Esophagus muscularis mucosa (tissue), 4 donors: ENCODE measurements around the gene NIBAN1. TPM values are rescaled to one million over a fixed set of nuclear protein-coding genes. Genes with fewer than 3 reads are reported as not detected.
A peak's percentile ranks its signal among the peaks of the same experiment; 100 is the strongest.

Experiments
- DNase-seq: peaks from one replicate; pipeline ENCODE4 v3.0.0-alpha.2; 2017; ENCODE audit errors: extremely low spot score
- H3K27ac ChIP-seq, 4 donors: fragments of 200-600 bp; sonication (generic); replicated peaks in 1 of 4; 1 replicate in 3 of 4; 2 replicates in 1 of 4; pipeline ENCODE4 v1.5.1; 2016 to 2019; ENCODE audit warnings: mild to moderate bottlenecking in 1 of 4
- H3K27me3 ChIP-seq, 4 donors: fragments of 200-600 bp; sonication (generic); one replicate each; pipeline versions ENCODE4 v1.5.1 to v1.6.0; 2016 to 2019
- H3K36me3 ChIP-seq, 4 donors: fragments of 200-600 bp; sonication (generic); one replicate each; pipeline ENCODE4 v1.5.1; 2016 to 2019
- H3K4me1 ChIP-seq, 4 donors: fragments of 200-600 bp; sonication (generic); one replicate each; pipeline ENCODE4 v1.5.1; 2016 to 2019
- H3K4me3 ChIP-seq, 4 donors: fragments of 200-600 bp; sonication (generic); 1 replicate in 2 of 4; 2 replicates in 2 of 4; pipeline ENCODE4 v1.5.1; 2016 to 2019; ENCODE audit warnings: mild to moderate bottlenecking in 4 of 4, moderate library complexity in 1 of 4
- H3K9me3 ChIP-seq, 4 donors: fragments of 200-600 bp; sonication (generic); 1 replicate in 3 of 4; 2 replicates in 1 of 4; pipeline ENCODE4 v1.5.1; 2016 to 2019
- EP300 ChIP-seq: sonication (generic); formaldehyde crosslinking; IDR thresholded peaks from one replicate; pipeline ENCODE4 v1.6.1; 2017; ENCODE audit warnings: antibody characterized with exemption
- POLR2A ChIP-seq: fragments of 450-650 bp; IDR thresholded peaks from one replicate; pipeline ENCODE4 v1.6.1; 2017; ENCODE audit warnings: antibody characterized with exemption, moderate library complexity, mild to moderate bottlenecking, low read depth
- POLR2AphosphoS5 ChIP-seq, 2 donors: sonication (generic); formaldehyde crosslinking; IDR thresholded peaks; one replicate each; pipeline ENCODE4 v1.6.1; 2017; ENCODE audit warnings: antibody characterized with exemption in 2 of 2
- WGBS: methylation state at CpG from one replicate; pipeline ENCODE4 v1.1.5; 2018; 5-methylcytosine and 5-hydroxymethylcytosine counted together
- intact Hi-C: fragments of 100-400 bp; cut with DNase I; formaldehyde crosslinking; loops from one replicate; pipeline ENCODE4 v1.15.1; 2023
- total RNA-seq, 4 donors: library from RNA; depleted of rRNA; stranded (reverse); fragments of >200 nt; gene quantifications; one replicate each; pipeline versions ENCODE4 v1.1.0 to v1.2.1, GENCODE V29; 2016
- TF ChIP-seq, protein P1 (sequence below), 3 experiments: fragments of 200-600 bp in 2 of 3; fragments of 450-650 bp in 1 of 3; sonication (generic) in 2 of 3; IDR thresholded peaks; one replicate each; pipeline ENCODE4 v1.5.1; 2017 to 2019; ENCODE audit warnings: antibody characterized with exemption in 3 of 3, mild to moderate bottlenecking in 2 of 3, moderate library complexity in 1 of 3

Gene NIBAN1
- total RNA-seq, 4 donors from 2014 or later, result 493 to 813 (median 584) TPM

DNA sequence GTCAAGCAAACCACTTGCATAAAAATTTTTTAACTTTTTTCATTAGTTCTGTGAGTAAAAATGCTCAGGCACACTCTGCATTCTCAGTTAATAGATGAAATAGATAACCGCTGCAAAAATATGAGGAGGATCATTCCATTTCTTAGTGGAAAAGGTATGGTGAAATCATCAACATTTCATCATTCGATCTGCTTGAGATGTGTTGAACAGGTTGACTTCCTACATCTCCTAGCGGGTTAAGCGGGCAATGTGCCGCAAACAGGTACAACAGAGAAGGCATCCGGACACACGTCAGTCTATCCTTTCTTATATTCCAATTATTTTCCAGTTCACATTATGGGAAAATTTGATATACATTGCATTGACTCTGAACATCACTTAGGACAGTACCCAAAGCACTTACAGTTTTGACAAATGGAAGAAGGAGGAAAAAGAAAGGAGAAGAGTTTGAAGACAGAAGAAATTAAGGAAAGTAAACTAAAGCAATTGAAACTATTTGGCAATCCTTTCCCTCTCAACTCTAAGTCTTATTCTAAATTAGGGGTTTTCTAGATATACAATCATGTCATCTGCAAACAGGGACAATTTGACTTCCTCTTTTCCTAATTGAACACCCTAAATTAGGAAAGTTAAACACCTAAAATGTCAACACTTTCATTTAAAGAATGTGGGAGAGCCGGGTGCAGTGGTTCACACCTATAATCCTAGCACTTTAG is 33.5 kb downstream of the NIBAN1 start:
- Histone ChIP-seq H3K36me3 (no peaks in the 10 kb centered on the region), H3K4me1 (peaks cover 38 to 63% (median 59%) of the 10 kb centered on the region in 4 donors), H3K27me3 (no peaks in the 10 kb centered on the region), H3K9me3 (no peaks in the 10 kb centered on the region), H3K4me3 (no peak overlapping the region), H3K27ac (no peak overlapping the region)
- 97% methylated on average over 8 of the region's 8 CpGs for WGBS
- intact Hi-C loops, result no loop called here
- DNase-seq, result peak; percentile 7
- TF ChIP-seq POLR2A (no peak), POLR2AphosphoS5 (IDR thresholded peaks at IDR 0.05) (no peak), EP300 (no peak)
- TF ChIP-seq, protein P1, sequence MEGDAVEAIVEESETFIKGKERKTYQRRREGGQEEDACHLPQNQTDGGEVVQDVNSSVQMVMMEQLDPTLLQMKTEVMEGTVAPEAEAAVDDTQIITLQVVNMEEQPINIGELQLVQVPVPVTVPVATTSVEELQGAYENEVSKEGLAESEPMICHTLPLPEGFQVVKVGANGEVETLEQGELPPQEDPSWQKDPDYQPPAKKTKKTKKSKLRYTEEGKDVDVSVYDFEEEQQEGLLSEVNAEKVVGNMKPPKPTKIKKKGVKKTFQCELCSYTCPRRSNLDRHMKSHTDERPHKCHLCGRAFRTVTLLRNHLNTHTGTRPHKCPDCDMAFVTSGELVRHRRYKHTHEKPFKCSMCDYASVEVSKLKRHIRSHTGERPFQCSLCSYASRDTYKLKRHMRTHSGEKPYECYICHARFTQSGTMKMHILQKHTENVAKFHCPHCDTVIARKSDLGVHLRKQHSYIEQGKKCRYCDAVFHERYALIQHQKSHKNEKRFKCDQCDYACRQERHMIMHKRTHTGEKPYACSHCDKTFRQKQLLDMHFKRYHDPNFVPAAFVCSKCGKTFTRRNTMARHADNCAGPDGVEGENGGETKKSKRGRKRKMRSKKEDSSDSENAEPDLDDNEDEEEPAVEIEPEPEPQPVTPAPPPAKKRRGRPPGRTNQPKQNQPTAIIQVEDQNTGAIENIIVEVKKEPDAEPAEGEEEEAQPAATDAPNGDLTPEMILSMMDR (IDR thresholded peaks at IDR 0.05), result no peak

- no peaks in the 10 kb centered on the region for H3K9me3 ChIP-seq
- no peak for DNase-seq
- no peaks in the 10 kb centered on the region for H3K36me3 ChIP-seq
- WGBS, result 88% methylated on average over 2 of the region's 2 CpGs
- H3K27me3 ChIP-seq, result no peaks in the 10 kb centered on the region
- intact Hi-C loops, result no loop called here
- TF ChIP-seq EP300 (no peak), POLR2AphosphoS5 (IDR thresholded peaks at IDR 0.05) (no peak), POLR2A (no peak)
- TF ChIP-seq, protein P1 (IDR thresholded peaks at IDR 0.05), result no peak
- H3K4me3 ChIP-seq, result no peak overlapping the region
- H3K27ac ChIP-seq, result no peak overlapping the region
- H3K4me1 ChIP-seq, result peaks cover 32 to 58% (median 56%) of the 10 kb centered on the region in 4 donors
Measured at GRCh38 chr1:184940226-184940625, 34.1 kb downstream of the NIBAN1 start.

- Histone ChIP-seq H3K4me3 (no peak overlapping the region), H3K27ac (no peak overlapping the region), H3K27me3 (no peaks in the 10 kb centered on the region), H3K36me3 (peaks cover 0 to 6% (median 3%) of the 10 kb centered on the region in 4 donors), H3K4me1 (peaks cover 19 to 44% (median 42%) of the 10 kb centered on the region in 4 donors), H3K9me3 (no peaks in the 10 kb centered on the region)
- intact Hi-C loops, result no loop called here
- TF ChIP-seq, protein P1 (IDR thresholded peaks at IDR 0.05), result no peak
- no peak for TF ChIP-seq POLR2A
- TF ChIP-seq POLR2AphosphoS5 (IDR thresholded peaks at IDR 0.05), result no peak
- TF ChIP-seq EP300, result no peak
- no peak for DNase-seq
- WGBS, result 73% methylated on average over 4 of the region's 4 CpGs
Measured at GRCh38 chr1:184937729-184938128, 36.6 kb downstream of the NIBAN1 start.

GRCh38 chr1:184935920-184936798 is 38.1 kb downstream of the NIBAN1 start:
- no peak for DNase-seq
- H3K36me3 ChIP-seq, result peaks cover 0 to 12% (median 3%) of the 10 kb centered on the region in 4 donors
- H3K27ac ChIP-seq, result peak overlapping the region in 3 of 4 donors; percentile 2 to 35 (median 7)
- intact Hi-C loops, result no loop called here
- no peaks in the 10 kb centered on the region for H3K27me3 ChIP-seq
- TF ChIP-seq POLR2AphosphoS5 (IDR thresholded peaks at IDR 0.05) (no peak), POLR2A (no peak), EP300 (no peak)
- TF ChIP-seq, protein P1 (IDR thresholded peaks at IDR 0.05), result no peak
- WGBS, result 82% methylated on average over 8 of the region's 8 CpGs
- H3K9me3 ChIP-seq, result no peaks in the 10 kb centered on the region
- peaks cover 19 to 48% (median 43%) of the 10 kb centered on the region in 4 donors for H3K4me1 ChIP-seq
- H3K4me3 ChIP-seq, result no peak overlapping the region
